ENCODE measurements around the gene MEPCE. TPM values are rescaled to one million over a fixed set of nuclear protein-coding genes. Genes with fewer than 3 reads are reported as not detected.

MEPCE gene
- total and polyA plus RNA-seq, 9 of the 15 experiments (the other 6 are each of a cell fraction or from before 2014, with no cell fraction given), result 10.9 to 76.3 (median 44.1) TPM

DNA sequence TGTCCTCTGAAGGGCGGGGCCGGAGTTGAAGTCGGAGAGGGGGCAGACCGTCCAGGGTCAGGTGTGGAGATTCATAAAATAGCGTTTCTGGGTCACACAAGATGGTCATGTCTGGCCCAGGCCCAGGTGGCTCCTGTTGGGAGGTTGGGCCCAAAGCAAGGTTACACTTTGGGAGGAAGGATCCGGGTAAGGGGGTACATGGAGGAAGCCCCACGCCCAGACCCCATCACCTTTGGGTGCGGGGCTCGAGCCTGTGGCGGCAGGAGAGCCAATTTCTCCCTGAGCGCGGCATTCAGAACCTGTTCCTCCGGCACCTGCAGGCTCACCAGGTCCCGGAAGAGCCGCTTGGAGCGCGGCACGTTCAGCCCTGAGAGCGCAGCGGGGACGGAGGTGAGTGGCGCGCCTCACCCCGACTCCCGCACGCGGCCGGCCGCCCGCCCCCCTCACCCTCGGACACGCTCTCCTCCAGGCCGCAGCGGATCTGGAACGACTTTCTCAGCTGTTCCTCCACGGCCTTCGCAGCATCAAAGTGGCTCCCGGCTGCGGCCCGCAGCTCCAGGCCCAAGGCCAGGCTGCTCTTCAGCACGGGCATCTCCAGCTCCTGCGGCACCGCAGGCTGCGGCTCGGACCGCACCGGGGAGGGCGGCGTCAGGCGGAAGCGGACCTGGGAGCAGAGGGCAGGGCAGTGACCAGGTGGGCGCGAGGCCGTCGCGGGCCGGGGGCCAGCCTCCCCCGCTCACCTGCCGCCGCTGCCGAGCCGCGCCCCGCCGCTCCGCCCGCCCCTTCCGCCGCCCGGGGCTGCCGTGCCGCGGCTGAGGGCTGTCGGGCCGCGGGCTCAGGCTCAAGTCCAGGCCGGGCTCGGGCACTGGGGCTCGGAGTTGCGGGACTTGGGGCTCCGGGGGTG, 6.0 kb downstream of the MEPCE start (continued):
- TF ChIP-seq, protein P1, sequence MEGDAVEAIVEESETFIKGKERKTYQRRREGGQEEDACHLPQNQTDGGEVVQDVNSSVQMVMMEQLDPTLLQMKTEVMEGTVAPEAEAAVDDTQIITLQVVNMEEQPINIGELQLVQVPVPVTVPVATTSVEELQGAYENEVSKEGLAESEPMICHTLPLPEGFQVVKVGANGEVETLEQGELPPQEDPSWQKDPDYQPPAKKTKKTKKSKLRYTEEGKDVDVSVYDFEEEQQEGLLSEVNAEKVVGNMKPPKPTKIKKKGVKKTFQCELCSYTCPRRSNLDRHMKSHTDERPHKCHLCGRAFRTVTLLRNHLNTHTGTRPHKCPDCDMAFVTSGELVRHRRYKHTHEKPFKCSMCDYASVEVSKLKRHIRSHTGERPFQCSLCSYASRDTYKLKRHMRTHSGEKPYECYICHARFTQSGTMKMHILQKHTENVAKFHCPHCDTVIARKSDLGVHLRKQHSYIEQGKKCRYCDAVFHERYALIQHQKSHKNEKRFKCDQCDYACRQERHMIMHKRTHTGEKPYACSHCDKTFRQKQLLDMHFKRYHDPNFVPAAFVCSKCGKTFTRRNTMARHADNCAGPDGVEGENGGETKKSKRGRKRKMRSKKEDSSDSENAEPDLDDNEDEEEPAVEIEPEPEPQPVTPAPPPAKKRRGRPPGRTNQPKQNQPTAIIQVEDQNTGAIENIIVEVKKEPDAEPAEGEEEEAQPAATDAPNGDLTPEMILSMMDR (IDR thresholded peaks at IDR 0.05 in 2 of 3, conservative IDR thresholded peaks at IDR 0.05 in 1 of 3; ENCODE audit: insufficient read depth in 2 of 3, low read depth in 1 of 3, low read length in 3 of 3), result no peak
- TF ChIP-seq ZNF785 (CRISPR knock-in tag; IDR thresholded peaks at IDR 0.05) (no peak), ASH1L (IDR thresholded peaks at IDR 0.05; ENCODE audit: borderline replicate concordance, low read depth, partially characterized antibody) (no peak), HMG20B (CRISPR knock-in tag; IDR thresholded peaks at IDR 0.05) (no peak), ZNF75A (CRISPR knock-in tag; IDR thresholded peaks at IDR 0.05) (no peak; the same call in 1 of the 2 replicates), SNRNP70 (optimal IDR thresholded peaks at IDR 0.05; ENCODE audit: low read depth, low read length) (no peak), POU5F1 (IDR thresholded peaks at IDR 0.05; ENCODE audit: borderline replicate concordance, low read depth, low read length, partially characterized antibody) (no peak), RBM15 (IDR thresholded peaks at IDR 0.05; ENCODE audit: insufficient read depth, low read length) (no peak), SOX6 (IDR thresholded peaks at IDR 0.05) (no peak), JUNB (CRISPR knock-in tag; conservative IDR thresholded peaks at IDR 0.05) (no peak), NR2C2 (CRISPR knock-in tag; IDR thresholded peaks at IDR 0.05) (no peak), NR2C2 (tag; IDR thresholded peaks at IDR 0.05) (peak; percentile 53), RAD51 (IDR thresholded peaks at IDR 0.05; ENCODE audit: borderline replicate concordance, low read depth) (no peak), CBFA2T3 (IDR thresholded peaks at IDR 0.05) (no peak), GABPB1 (CRISPR knock-in tag; IDR thresholded peaks at IDR 0.05) (no peak; the same call in 1 of the 2 replicates), ZEB2 (IDR thresholded peaks at IDR 0.05) (peak; percentile 34; the same call in 1 of the 2 replicates), FOS (IDR thresholded peaks at IDR 0.05; ENCODE audit: extremely low read depth, insufficient read length) (no peak)
- TF ChIP-seq, protein P2, sequence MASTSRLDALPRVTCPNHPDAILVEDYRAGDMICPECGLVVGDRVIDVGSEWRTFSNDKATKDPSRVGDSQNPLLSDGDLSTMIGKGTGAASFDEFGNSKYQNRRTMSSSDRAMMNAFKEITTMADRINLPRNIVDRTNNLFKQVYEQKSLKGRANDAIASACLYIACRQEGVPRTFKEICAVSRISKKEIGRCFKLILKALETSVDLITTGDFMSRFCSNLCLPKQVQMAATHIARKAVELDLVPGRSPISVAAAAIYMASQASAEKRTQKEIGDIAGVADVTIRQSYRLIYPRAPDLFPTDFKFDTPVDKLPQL (IDR thresholded peaks at IDR 0.05; ENCODE audit: extremely low read depth, insufficient read length), result no peak
- TF ChIP-seq, protein P3, sequence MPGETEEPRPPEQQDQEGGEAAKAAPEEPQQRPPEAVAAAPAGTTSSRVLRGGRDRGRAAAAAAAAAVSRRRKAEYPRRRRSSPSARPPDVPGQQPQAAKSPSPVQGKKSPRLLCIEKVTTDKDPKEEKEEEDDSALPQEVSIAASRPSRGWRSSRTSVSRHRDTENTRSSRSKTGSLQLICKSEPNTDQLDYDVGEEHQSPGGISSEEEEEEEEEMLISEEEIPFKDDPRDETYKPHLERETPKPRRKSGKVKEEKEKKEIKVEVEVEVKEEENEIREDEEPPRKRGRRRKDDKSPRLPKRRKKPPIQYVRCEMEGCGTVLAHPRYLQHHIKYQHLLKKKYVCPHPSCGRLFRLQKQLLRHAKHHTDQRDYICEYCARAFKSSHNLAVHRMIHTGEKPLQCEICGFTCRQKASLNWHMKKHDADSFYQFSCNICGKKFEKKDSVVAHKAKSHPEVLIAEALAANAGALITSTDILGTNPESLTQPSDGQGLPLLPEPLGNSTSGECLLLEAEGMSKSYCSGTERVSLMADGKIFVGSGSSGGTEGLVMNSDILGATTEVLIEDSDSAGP (CRISPR knock-in tag; IDR thresholded peaks at IDR 0.05), result no peak
- TF ChIP-seq, protein P4, sequence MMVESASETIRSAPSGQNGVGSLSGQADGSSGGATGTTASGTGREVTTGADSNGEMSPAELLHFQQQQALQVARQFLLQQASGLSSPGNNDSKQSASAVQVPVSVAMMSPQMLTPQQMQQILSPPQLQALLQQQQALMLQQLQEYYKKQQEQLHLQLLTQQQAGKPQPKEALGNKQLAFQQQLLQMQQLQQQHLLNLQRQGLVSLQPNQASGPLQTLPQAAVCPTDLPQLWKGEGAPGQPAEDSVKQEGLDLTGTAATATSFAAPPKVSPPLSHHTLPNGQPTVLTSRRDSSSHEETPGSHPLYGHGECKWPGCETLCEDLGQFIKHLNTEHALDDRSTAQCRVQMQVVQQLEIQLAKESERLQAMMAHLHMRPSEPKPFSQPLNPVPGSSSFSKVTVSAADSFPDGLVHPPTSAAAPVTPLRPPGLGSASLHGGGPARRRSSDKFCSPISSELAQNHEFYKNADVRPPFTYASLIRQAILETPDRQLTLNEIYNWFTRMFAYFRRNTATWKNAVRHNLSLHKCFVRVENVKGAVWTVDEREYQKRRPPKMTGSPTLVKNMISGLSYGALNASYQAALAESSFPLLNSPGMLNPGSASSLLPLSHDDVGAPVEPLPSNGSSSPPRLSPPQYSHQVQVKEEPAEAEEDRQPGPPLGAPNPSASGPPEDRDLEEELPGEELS (CRISPR knock-in tag; IDR thresholded peaks at IDR 0.05; ENCODE audit: borderline replicate concordance), result no peak
- TF ChIP-seq, protein P5, sequence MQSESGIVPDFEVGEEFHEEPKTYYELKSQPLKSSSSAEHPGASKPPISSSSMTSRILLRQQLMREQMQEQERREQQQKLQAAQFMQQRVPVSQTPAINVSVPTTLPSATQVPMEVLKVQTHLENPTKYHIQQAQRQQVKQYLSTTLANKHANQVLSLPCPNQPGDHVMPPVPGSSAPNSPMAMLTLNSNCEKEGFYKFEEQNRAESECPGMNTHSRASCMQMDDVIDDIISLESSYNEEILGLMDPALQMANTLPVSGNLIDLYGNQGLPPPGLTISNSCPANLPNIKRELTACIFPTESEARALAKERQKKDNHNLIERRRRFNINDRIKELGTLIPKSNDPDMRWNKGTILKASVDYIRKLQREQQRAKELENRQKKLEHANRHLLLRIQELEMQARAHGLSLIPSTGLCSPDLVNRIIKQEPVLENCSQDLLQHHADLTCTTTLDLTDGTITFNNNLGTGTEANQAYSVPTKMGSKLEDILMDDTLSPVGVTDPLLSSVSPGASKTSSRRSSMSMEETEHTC (IDR thresholded peaks at IDR 0.05), result no peak; the same call in 1 of the 2 replicates
